A549 (cell line): Measurements from ENCODE around the gene RAB6D. TPM values are rescaled to one million over a fixed set of nuclear protein-coding genes. Genes with fewer than 3 reads are reported as not detected.
A peak's percentile ranks its signal among the peaks of the same experiment; 100 is the strongest.
"Not testable (repeated sequence)": the region's sequence is repeated elsewhere in the genome, so short reads cannot be mapped to it uniquely, and the experiment has no call there.

Experiments
- ATAC-seq, 2 experiments: fragments of 200-7000 bp in 1 of 2; fragments of >200 bp in 1 of 2; cut with Nextera tagmentation in 1 of 2; cut with Tn5 transposase in 1 of 2; 3 replicates each; pipeline versions ENCODE4 v1.8.0 to v1.9.1; 2018 to 2020; ENCODE audit warnings: mild to moderate bottlenecking in 1 of 2, moderate library complexity in 1 of 2
- CTCF ChIA-PET: fragments of 300-600 bp; sonication (Branson Sonifier 250); formaldehyde crosslinking; extraction: SDS; loops from one replicate; lab custom pipeline; 2021; ENCODE audit warnings: antibody characterized with exemption, inconsistent platforms; lab: Yijun Ruan, JAX
- POLR2A ChIA-PET: fragments of 350-600 bp; formaldehyde crosslinking; extraction: SDS; loops from one replicate; lab custom pipeline; 2021; ENCODE audit warnings: antibody characterized with exemption, inconsistent platforms; lab: Yijun Ruan, JAX
- DNase-seq, 2 experiments: peaks; one replicate each; pipeline versions ENCODE4 v3.0.0 to v3.0.0-alpha.2; 2011 to 2016; ENCODE audit warnings: low read depth in 1 of 2, low spot score in 1 of 2
- FAIRE-seq: peaks from 2 replicates; lab custom pipeline; 2011; peaks lifted over from hg19 to GRCh38; lab: Jason Lieb, UNC
- H3K27ac ChIP-seq, 2 experiments: fragments of >200 bp; sonication (Bioruptor Twin); formaldehyde crosslinking; 3 replicates each; pipeline ENCODE4 v1.5.1; 2016 to 2017
- H3K4me1 ChIP-seq: fragments of >200 bp; sonication (Bioruptor Twin); formaldehyde crosslinking; 3 replicates; pipeline ENCODE4 v1.6.1; 2016
- H3K4me2 ChIP-seq: fragments of >200 bp; sonication (Bioruptor Twin); formaldehyde crosslinking; 3 replicates; pipeline ENCODE4 v1.6.1; 2016
- H3K4me3 ChIP-seq: fragments of >200 bp; sonication (Bioruptor Twin); formaldehyde crosslinking; 3 replicates; pipeline ENCODE4 v1.5.1; 2016
- H3K9me3 ChIP-seq: fragments of >200 bp; sonication (Bioruptor Twin); formaldehyde crosslinking; 3 replicates; pipeline ENCODE4 v1.6.1; 2016
- CBX2 ChIP-seq: fragments of 200-600 bp; sonication (generic); IDR thresholded peaks from 2 replicates; pipeline ENCODE4 v1.6.1; 2016; ENCODE audit warnings: low read depth, mild to moderate bottlenecking, borderline replicate concordance
- CBX8 ChIP-seq: fragments of 200-600 bp; sonication (generic); IDR thresholded peaks from 2 replicates; pipeline ENCODE4 v1.6.1; 2016
- CHD4 ChIP-seq: fragments of 200-600 bp; sonication (generic); IDR thresholded peaks from 2 replicates; pipeline ENCODE4 v1.6.1; 2016; ENCODE audit warnings: antibody characterized with exemption, mild to moderate bottlenecking, borderline replicate concordance
- EHMT2 ChIP-seq: fragments of 200-600 bp; sonication (generic); IDR thresholded peaks from 2 replicates; pipeline ENCODE4 v1.6.1; 2016; ENCODE audit warnings: antibody characterized with exemption, low read depth, mild to moderate bottlenecking, moderate library complexity
- EP300 ChIP-seq, 2 experiments: fragments of >200 bp; sonication (Bioruptor Twin); formaldehyde crosslinking; IDR thresholded peaks; 2 replicates in 1 of 2; 3 replicates in 1 of 2; pipeline ENCODE4 v1.6.1; 2016 to 2017
- FOSB ChIP-seq: fragments of 250-450 bp; sonication (Bioruptor Pico); IDR thresholded peaks from 2 replicates; pipeline ENCODE4 v1.5.0; 2020; ENCODE audit warnings: mild to moderate bottlenecking, moderate library complexity
- FOSL2 ChIP-seq, 2 experiments: fragments of 450-650 bp in 1 of 2; fragments of >200 bp in 1 of 2; sonication (Bioruptor Twin) in 1 of 2; formaldehyde crosslinking; IDR thresholded peaks; 2 replicates each; pipeline versions ENCODE4 v1.5.0 to v1.6.1; 2016 to 2020; ENCODE audit warnings: mild to moderate bottlenecking in 1 of 2, moderate library complexity in 1 of 2
- HOXB13 ChIP-seq: fragments of 250-450 bp; sonication (Bioruptor Pico); IDR thresholded peaks from 2 replicates; pipeline ENCODE4 v1.5.0; 2020; ENCODE audit warnings: low read depth, mild to moderate bottlenecking, moderate library complexity
- JUN ChIP-seq, 2 experiments: fragments of >200 bp; sonication (Bioruptor Twin); formaldehyde crosslinking; IDR thresholded peaks; 2 replicates in 1 of 2; 3 replicates in 1 of 2; pipeline ENCODE4 v1.6.1; 2016 to 2017
- KDM1A ChIP-seq: fragments of 200-600 bp; sonication (generic); IDR thresholded peaks from 2 replicates; pipeline ENCODE4 v1.6.1; 2016; ENCODE audit warnings: low read depth, mild to moderate bottlenecking
- KDM5A ChIP-seq: fragments of 200-600 bp; sonication (generic); IDR thresholded peaks from 2 replicates; pipeline ENCODE4 v1.6.1; 2016; ENCODE audit warnings: antibody characterized with exemption, mild to moderate bottlenecking
- RAD21 ChIP-seq, 2 experiments: fragments of >200 bp in 1 of 2; sonication (Bioruptor Twin) in 1 of 2; formaldehyde crosslinking in 1 of 2; IDR thresholded peaks in 1 of 2; conservative IDR thresholded peaks in 1 of 2; 2 replicates in 1 of 2; 3 replicates in 1 of 2; pipeline ENCODE4 v1.6.1; 2012 to 2018; ENCODE audit warnings: inconsistent platforms in 1 of 2
- RFX5 ChIP-seq: fragments of 450-650 bp; IDR thresholded peaks from 2 replicates; pipeline ENCODE4 v1.7.1; 2014; ENCODE audit warnings: antibody characterized with exemption, mild to moderate bottlenecking, moderate library complexity
- RNF2 ChIP-seq: fragments of 200-600 bp; sonication (generic); IDR thresholded peaks from 2 replicates; pipeline ENCODE4 v1.6.1; 2016; ENCODE audit warnings: low read depth, mild to moderate bottlenecking, antibody characterized with exemption, moderate library complexity, borderline replicate concordance
- WGBS: methylation state at CpG from one replicate; pipeline ENCODE4 v1.1.6; 2017; ENCODE audit errors: missing lambda C conversion rate; 5-methylcytosine and 5-hydroxymethylcytosine counted together
- polyA plus RNA-seq, 4 experiments: library from polyadenylated mRNA; depleted of rRNA in 3 of 4; stranded (reverse); fragments of >200 nt; fragmentation: RNase III in 1 of 4; extraction: RNeasy Plus Mini Kit Qiagen cat#74134 plus additional on column Dnase treatment in 1 of 4; gene quantifications; 2 replicates in 3 of 4; 3 replicates in 1 of 4; pipeline ENCODE4 v1.2.3, GENCODE V29; 2011 to 2017
- TF ChIP-seq, protein P1 (sequence below): IDR thresholded peaks from 2 replicates; pipeline ENCODE4 v1.6.1; 2012
- TF ChIP-seq, protein P2 (sequence below): fragments of >200 bp; sonication (Bioruptor Twin); formaldehyde crosslinking; IDR thresholded peaks from 3 replicates; pipeline ENCODE4 v1.6.1; 2016

Gene RAB6D
- polyA plus RNA-seq, 2 of the 4 experiments (the other 2 are of a cell fraction), result 0.04 to 0.05 TPM

DNA sequence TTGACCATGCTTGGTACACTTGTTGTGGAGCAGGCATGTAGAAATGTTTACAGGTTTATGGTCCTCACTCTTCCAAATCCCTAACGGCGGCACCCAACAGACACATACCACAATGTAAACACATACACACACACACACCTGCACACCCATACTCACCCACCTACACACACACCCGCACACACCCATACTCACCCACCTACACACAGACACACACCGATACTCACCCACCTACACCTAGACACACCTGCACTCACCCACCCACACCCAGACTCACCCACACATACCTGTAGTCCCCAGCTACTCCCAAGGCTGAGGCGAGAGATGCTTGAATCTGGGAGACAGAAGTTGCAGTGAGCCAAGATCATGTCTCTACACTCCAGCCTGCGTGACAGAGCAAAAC, 1.5 kb upstream of the RAB6D start:
- no peak overlapping the region for H3K4me3 ChIP-seq
- FAIRE-seq, result no peak
- no peak overlapping the region for H3K4me2 ChIP-seq
- WGBS, result 78% methylated on average over 6 of the region's 6 CpGs
- no peak for ATAC-seq
- peaks cover 3% of the 10 kb centered on the region; the same call in 1 of the 3 replicates for H3K4me1 ChIP-seq
- no peaks in the 10 kb centered on the region for H3K9me3 ChIP-seq
- TF ChIP-seq RFX5 (no peak), FOSB (no peak), KDM1A (no peak), KDM5A (no peak), EP300 (IDR thresholded peaks at IDR 0.05) (no peak), CHD4 (no peak), EHMT2 (no peak), RAD21 (conservative IDR thresholded peaks at IDR 0.05 in 1 of 2, IDR thresholded peaks at IDR 0.05 in 1 of 2) (no peak), CBX2 (no peak), HOXB13 (no peak)
- TF ChIP-seq, protein P1, sequence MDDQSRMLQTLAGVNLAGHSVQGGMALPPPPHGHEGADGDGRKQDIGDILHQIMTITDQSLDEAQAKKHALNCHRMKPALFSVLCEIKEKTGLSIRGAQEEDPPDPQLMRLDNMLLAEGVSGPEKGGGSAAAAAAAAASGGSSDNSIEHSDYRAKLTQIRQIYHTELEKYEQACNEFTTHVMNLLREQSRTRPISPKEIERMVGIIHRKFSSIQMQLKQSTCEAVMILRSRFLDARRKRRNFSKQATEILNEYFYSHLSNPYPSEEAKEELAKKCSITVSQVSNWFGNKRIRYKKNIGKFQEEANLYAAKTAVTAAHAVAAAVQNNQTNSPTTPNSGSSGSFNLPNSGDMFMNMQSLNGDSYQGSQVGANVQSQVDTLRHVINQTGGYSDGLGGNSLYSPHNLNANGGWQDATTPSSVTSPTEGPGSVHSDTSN, result no peak
- ChIA-PET CTCF (no interaction called here), POLR2A (no interaction called here)
- H3K27ac ChIP-seq, result no peak overlapping the region
- DNase-seq, result no peak

DNA sequence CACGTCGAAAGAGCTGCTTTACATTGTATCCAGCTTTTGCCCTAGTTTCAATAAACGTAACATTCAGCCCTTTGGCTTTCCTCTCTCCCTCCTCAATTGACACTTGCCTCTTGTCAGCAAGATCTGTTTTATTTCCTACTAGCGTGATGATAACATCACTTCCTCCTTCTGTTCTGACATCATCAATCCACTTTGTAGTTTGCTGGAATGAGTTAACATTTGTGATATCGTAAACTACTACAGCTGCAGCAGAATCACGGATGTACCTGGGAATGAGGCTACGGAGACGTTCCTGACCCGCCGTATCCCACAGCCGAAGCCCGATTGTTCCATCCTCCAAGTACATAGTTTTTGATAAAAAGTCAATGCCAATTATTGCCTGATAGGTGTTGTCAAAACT, 755 bp downstream of the RAB6D start:
- H3K4me3 ChIP-seq, H3K4me2 ChIP-seq, POLR2A ChIA-PET, FAIRE-seq, H3K4me1 ChIP-seq, DNase-seq, H3K27ac ChIP-seq, H3K9me3 ChIP-seq, CTCF ChIA-PET: not testable (repeated sequence)
- ATAC-seq, result peak in 1 of 2 experiments; percentile 22; a peak in 3 of 6 replicates
- WGBS, result 7% methylated on average over 5 of the region's 12 CpGs

DNA sequence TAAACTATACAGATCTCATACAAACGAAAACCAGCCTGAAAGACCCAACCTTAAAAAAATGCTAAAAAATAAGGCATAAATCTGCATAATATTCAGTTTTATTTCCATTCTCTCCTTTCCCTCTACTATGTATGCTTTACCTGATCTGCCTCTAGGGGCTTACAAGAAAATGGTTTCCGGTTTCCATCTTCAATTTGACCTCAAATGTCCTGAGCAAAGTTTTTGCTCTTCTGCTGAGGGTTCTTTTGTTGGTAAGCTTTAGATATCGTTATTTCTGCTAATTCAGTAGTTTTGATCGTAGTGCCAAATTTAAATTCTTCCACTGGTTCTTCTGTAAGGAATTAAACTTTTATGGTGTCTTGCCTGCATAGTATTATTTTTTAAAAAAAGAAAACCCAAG, 2.2 kb downstream of the RAB6D start:
- peak; percentile 94; the same call in 1 of the 2 replicates for TF ChIP-seq RNF2
- TF ChIP-seq CBX8, result peak; percentile 76; the same call in 1 of the 2 replicates
- FAIRE-seq, H3K4me3 ChIP-seq, H3K4me2 ChIP-seq, POLR2A ChIA-PET, CTCF ChIA-PET, DNase-seq, H3K9me3 ChIP-seq, H3K27ac ChIP-seq, H3K4me1 ChIP-seq: not testable (repeated sequence)
- 0 out of 6 replicates have a peak, but pooled peaks of 1 of the 2 experiments have one; percentile 47 for ATAC-seq
- 2% methylated on average over 4 of the region's 4 CpGs for WGBS

DNA sequence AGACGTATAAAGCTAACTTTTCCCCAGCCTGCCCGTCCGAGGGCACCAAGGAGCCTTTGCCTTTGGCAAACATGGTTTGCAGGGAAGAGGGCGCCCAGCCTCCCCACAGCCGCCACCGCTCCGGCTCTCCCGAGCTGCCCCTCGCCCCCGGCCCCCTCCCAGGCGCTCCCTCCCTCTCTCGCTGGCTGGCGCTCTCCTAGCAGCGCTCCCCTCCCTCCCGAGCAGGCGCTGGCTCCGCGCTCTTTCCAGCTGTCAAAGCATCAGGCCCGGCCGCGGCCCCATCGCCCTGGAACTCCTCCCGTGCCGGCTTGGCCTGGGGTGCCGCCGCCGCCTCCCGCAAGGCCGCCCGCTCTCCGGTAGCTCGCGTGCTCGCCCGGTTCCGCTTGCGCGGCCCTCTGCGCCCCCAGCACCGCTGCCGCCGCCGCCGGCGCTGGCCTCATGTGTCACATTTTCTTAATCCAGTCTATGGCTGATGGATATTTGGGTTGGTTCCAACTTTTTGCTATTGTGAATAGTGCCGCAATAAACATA, 10.7 kb downstream of the RAB6D start:
- DNase-seq, H3K4me3 ChIP-seq, H3K27ac ChIP-seq, CTCF ChIA-PET, POLR2A ChIA-PET, H3K4me1 ChIP-seq, H3K4me2 ChIP-seq, H3K9me3 ChIP-seq, FAIRE-seq, ATAC-seq: not testable (repeated sequence)
- WGBS, result 74% methylated on average over 21 of the region's 46 CpGs

DNA sequence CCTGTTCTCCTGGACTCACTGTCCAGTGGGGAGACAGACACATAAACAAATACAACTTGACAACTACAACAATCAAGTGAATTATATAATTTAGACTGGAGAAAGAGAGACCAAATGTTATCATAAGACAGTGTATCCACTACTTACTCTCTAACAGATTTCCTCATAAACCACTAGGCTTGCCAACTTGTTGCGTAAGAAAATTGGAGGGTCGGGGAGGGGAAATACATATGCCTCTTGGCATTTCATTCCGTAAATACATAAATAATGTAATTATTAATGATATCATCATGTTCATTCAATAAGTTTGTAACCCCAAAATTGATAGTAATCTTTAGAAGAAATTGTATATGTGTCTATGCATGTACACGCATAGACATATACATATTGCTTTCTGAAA, 14.9 kb downstream of the RAB6D start:
- Histone ChIP-seq H3K4me3 (no peak overlapping the region), H3K9me3 (no peaks in the 10 kb centered on the region), H3K27ac (no peak overlapping the region), H3K4me2 (no peak overlapping the region), H3K4me1 (no peaks in the 10 kb centered on the region)
- no peak for ATAC-seq
- ChIA-PET POLR2A (no interaction called here), CTCF (no interaction called here)
- 55% methylated on average over 4 of the region's 4 CpGs for WGBS
- FAIRE-seq, result no peak
- TF ChIP-seq JUN (IDR thresholded peaks at IDR 0.05), result no peak
- TF ChIP-seq, protein P2, sequence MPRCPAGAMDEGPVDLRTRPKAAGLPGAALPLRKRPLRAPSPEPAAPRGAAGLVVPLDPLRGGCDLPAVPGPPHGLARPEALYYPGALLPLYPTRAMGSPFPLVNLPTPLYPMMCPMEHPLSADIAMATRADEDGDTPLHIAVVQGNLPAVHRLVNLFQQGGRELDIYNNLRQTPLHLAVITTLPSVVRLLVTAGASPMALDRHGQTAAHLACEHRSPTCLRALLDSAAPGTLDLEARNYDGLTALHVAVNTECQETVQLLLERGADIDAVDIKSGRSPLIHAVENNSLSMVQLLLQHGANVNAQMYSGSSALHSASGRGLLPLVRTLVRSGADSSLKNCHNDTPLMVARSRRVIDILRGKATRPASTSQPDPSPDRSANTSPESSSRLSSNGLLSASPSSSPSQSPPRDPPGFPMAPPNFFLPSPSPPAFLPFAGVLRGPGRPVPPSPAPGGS, result no peak
- TF ChIP-seq FOSL2 (IDR thresholded peaks at IDR 0.05), result no peak
- no peak for TF ChIP-seq FOSL2 (CRISPR knock-in tag; IDR thresholded peaks at IDR 0.05)
- TF ChIP-seq RAD21 (conservative IDR thresholded peaks at IDR 0.05 in 1 of 2, IDR thresholded peaks at IDR 0.05 in 1 of 2), result no peak
- no peak for DNase-seq

DNA sequence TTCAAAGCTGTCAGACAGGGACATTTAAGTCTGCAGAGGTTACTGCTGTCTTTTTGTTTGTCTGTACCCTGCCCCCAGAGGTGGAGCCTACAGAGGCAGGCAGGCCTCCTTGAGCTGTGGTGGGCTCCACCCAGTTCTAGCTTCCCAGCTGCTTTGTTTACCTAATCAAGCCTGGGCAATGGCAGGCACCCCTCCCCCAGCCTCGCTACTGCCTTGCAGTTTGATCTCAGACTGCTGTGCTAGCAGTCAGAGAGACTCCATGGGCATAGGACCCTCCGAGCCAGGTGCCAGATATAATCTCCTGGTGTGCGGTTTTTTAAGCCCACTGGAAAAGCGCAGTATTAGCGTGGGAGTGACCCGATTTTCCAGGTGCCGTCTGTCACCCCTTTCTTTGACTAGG, 16.9 kb downstream of the RAB6D start:
- CTCF ChIA-PET, FAIRE-seq, ATAC-seq, H3K4me3 ChIP-seq, POLR2A ChIA-PET, DNase-seq, H3K4me1 ChIP-seq, H3K9me3 ChIP-seq, H3K4me2 ChIP-seq, H3K27ac ChIP-seq: not testable (repeated sequence)
- 19% methylated on average over 7 of the region's 7 CpGs for WGBS

DNA sequence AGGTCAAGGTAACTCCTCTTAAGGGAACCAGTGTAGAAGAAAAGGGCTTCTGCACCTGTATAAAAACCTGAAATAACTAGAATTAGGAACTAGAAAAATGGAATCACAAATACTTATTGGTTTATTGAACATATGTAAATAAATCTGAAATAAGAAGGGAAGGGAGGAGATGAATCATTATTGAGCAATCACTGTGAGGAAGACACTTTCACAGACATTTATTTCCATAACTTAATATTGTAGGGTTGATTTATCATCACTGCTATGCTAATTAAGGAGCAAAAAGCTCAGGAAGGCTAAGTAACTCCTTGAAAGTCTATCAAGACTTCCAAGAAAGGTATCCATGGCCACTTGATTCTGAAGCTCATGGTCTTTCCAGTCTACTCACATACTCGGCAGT, 24.7 kb downstream of the RAB6D start:
- POLR2A ChIA-PET, CTCF ChIA-PET, FAIRE-seq, H3K9me3 ChIP-seq, H3K4me3 ChIP-seq, H3K27ac ChIP-seq, ATAC-seq, DNase-seq, H3K4me1 ChIP-seq, H3K4me2 ChIP-seq: not testable (repeated sequence)
- 0% methylated on average over 1 of the region's 1 CpG for WGBS
